Activated T-cell treated with anti-CD3 and anti-CD28 coated beads, Interleukin-2, amount 50 U/mL, for 24 hours (primary cell): ENCODE measurements around the gene LMF1.

Experiments
- DNase-seq: peaks from one replicate; pipeline ENCODE4 v3.0.0-alpha.2; 2020
- H3K27ac Mint-ChIP-seq: 2 replicates; pipeline ENCODE4 v1.8.0; 2020; ENCODE audit warnings: mild to moderate bottlenecking, mixed read lengths
- H3K27me3 Mint-ChIP-seq: 2 replicates; pipeline ENCODE4 v1.8.0; 2020; ENCODE audit warnings: mixed read lengths
- H3K36me3 Mint-ChIP-seq: 2 replicates; pipeline ENCODE4 v1.8.0; 2020; ENCODE audit warnings: low read depth, mixed read lengths
- H3K4me1 Mint-ChIP-seq: 2 replicates; pipeline ENCODE4 v1.8.0; 2020; ENCODE audit warnings: low read depth, mixed read lengths
- H3K4me3 Mint-ChIP-seq: 2 replicates; pipeline ENCODE4 v1.8.0; 2020; ENCODE audit warnings: mild to moderate bottlenecking, moderate library complexity, mixed read lengths
- H3K9me3 Mint-ChIP-seq: 2 replicates; pipeline ENCODE4 v1.8.0; 2020; ENCODE audit warnings: mixed read lengths

LMF1 gene

DNA sequence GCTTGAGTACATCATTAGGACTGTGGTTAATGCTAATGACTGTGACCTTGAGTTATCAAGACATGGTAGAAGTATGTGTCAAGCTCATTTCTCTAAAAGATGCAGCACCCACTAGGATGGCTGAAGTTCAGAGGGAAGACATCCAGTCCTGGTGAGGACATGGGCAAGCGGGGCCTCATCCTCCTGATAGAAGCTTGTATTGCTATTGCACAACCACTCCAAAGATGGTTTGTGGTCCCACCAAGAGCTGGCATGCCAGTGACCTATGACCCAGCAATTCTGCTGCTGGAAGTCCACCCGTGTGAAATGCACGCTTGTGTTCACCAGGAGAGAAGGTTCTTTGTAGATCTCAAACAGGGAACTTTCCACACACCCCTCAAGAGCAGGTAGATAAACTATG, 25.0 kb upstream of the LMF1 start:
- Mint-ChIP-seq H3K36me3 (no peaks in the 10 kb centered on the region), H3K27me3 (no peaks in the 10 kb centered on the region), H3K4me3 (no peak overlapping the region), H3K4me1 (peaks cover 48% of the 10 kb centered on the region), H3K9me3 (no peaks in the 10 kb centered on the region), H3K27ac (no peak overlapping the region)
- no peak for DNase-seq

DNA sequence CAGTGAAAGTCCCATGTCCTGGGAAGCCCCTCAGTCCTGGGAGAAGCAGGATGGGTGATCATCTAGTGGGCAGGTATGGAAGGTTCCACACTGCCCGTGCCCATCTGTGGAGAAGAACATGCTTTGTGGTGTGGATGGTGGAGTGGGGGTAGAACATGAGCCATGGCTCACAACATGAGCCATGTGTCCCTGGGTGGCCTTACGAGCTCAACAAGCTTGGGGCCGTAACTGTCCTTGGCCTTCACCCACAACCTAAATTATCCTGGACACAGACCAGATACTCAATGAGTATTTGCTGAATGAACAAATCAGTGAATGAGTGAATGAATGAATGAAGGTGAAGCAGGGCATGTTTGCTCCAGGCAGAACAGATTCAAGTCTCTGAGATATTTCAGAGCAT, 24.3 kb upstream of the LMF1 start:
- peaks cover 46% of the 10 kb centered on the region for H3K4me1 Mint-ChIP-seq
- no peaks in the 10 kb centered on the region for H3K9me3 Mint-ChIP-seq
- H3K27ac Mint-ChIP-seq, result no peak overlapping the region
- H3K27me3 Mint-ChIP-seq, result no peaks in the 10 kb centered on the region
- DNase-seq, result no peak
- H3K36me3 Mint-ChIP-seq, result no peaks in the 10 kb centered on the region
- no peak overlapping the region for H3K4me3 Mint-ChIP-seq

DNA sequence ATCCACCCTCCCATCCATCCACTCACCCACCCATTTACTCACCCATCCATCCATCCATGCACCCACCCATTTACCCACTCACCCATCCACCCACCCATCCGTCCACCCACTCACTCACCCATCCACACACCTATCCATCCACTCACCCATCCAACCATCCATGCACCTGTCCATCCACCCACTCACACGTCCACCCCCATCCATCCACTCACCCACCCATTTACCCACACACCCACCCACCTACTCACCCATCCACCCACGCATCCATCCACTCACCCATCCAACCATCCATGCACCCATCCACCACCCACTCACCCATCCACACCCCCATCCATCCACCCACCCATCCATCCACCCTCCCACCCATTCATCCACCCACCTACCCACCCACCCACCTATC, 22.9 kb upstream of the LMF1 start:
- Mint-ChIP-seq H3K4me1 (peaks cover 40% of the 10 kb centered on the region), H3K4me3 (no peak overlapping the region), H3K9me3 (no peaks in the 10 kb centered on the region), H3K27me3 (no peaks in the 10 kb centered on the region), H3K27ac (no peak overlapping the region), H3K36me3 (no peaks in the 10 kb centered on the region)
- DNase-seq, result no peak

DNA sequence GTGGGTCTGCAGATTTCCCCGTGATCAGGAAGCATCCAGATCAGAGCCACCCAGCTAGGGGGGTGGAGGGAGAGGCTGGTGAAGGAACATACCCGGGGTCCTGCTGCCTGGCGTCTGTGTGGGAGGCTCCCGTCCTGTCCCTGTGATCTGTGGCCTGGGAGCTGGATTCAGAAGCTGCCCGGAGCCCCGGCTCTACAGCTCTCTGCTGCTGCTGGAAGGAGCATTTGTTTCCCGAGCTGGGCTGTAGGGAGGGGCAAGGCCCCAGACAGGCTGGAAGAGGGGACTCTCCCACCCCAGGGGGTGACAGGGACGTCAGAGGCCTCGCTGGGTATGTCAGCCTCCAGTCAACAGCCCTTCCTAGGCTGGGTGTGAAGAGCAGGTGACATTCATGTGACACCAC, 21.0 kb upstream of the LMF1 start:
- Mint-ChIP-seq H3K36me3 (no peaks in the 10 kb centered on the region), H3K27me3 (no peaks in the 10 kb centered on the region), H3K27ac (no peak overlapping the region), H3K9me3 (no peaks in the 10 kb centered on the region), H3K4me3 (no peak overlapping the region), H3K4me1 (peaks cover 23% of the 10 kb centered on the region)
- no peak for DNase-seq

DNA sequence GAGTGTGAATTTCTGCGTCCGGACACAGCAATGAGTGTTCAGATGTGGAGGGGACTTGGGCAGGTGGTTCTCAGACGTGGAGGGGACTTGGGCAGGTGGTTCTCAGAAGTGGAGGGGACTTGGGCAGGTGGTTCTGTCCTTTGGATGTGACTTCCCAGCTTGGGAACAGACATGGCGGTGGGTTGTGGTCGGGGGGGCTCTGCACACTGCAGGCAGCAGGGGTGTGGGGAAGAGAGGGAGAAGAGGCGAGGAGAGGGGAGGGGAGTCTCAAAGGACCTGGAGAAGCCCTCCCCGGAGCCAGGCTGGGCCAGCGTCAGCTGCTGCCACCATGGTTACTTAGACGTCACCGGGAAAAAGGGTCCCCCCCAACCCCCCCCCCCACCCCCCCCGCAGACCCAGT, 20.6 kb upstream of the LMF1 start:
- Mint-ChIP-seq H3K4me1 (peaks cover 20% of the 10 kb centered on the region), H3K27ac (no peak overlapping the region), H3K4me3 (no peak overlapping the region), H3K9me3 (no peaks in the 10 kb centered on the region), H3K36me3 (no peaks in the 10 kb centered on the region), H3K27me3 (no peaks in the 10 kb centered on the region)
- DNase-seq, result no peak

DNA sequence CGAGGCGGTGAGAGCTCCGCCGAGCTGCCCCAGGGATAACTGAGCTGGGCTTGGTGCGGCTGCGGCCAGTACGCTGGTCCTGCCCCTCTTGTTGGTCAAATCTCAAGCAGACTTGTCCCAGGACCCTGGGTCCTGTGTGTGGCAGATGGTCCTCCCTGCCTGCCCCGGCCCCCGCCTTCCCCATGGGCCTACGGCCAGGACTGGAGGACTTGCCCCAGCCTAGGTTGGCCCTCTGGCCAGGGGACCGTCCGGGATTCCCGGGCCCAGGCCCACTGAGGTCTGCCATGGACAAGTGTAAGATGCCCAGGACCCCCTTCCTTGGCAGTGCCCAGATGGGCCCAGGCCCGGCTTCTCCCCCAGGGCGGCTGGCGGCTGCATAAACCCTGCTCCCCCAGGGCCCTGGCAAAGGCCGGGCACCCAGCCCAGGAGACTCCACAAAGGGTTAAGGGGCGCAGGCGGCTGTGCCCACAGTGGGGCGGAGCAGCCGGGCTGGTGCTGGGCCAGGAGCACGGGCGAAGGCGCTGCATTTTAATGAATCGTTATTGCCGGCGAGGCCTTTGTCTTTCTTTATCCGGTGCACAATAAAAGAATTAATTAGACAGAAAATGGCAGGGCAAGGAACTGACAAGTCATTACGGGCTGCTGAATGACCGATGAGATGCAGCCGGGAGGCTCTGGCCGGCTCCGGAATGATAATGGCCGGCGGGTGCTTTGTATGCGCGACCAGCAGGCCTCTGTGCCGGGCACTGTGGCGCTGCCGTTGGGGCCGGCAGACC, 19.9 kb upstream of the LMF1 start:
- H3K9me3 Mint-ChIP-seq, result no peaks in the 10 kb centered on the region
- no peaks in the 10 kb centered on the region for H3K36me3 Mint-ChIP-seq
- H3K27me3 Mint-ChIP-seq, result no peaks in the 10 kb centered on the region
- H3K27ac Mint-ChIP-seq, result no peak overlapping the region
- DNase-seq, result no peak
- no peak overlapping the region for H3K4me3 Mint-ChIP-seq
- H3K4me1 Mint-ChIP-seq, result peaks cover 19% of the 10 kb centered on the region

DNA sequence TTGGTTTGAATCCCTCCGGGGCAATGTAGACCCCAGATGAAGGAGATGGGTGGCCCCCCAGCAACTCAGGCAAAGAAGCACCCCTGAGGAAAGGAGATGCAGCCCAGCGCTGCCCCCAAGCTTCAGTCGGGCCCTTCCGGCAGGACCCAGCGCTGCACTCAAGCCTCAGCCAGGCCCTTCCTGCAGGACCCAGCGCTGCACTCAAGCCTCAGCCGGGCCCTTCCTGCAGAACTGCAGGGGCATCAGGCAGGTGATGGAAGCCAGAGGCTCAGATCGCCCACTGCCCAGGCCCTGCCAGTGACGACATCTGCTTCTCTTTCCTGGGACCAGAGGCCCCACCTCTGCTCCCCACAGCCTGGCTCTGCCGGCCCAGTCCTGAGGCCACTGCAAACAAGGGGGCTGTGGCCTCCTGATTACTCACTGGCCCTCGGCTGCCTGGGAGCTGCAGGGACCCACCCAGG, 18.6 kb upstream of the LMF1 start:
- Mint-ChIP-seq H3K9me3 (no peaks in the 10 kb centered on the region), H3K4me3 (no peak overlapping the region), H3K27ac (no peak overlapping the region), H3K36me3 (no peaks in the 10 kb centered on the region), H3K27me3 (no peaks in the 10 kb centered on the region), H3K4me1 (peaks cover 7% of the 10 kb centered on the region)
- no peak for DNase-seq

DNA sequence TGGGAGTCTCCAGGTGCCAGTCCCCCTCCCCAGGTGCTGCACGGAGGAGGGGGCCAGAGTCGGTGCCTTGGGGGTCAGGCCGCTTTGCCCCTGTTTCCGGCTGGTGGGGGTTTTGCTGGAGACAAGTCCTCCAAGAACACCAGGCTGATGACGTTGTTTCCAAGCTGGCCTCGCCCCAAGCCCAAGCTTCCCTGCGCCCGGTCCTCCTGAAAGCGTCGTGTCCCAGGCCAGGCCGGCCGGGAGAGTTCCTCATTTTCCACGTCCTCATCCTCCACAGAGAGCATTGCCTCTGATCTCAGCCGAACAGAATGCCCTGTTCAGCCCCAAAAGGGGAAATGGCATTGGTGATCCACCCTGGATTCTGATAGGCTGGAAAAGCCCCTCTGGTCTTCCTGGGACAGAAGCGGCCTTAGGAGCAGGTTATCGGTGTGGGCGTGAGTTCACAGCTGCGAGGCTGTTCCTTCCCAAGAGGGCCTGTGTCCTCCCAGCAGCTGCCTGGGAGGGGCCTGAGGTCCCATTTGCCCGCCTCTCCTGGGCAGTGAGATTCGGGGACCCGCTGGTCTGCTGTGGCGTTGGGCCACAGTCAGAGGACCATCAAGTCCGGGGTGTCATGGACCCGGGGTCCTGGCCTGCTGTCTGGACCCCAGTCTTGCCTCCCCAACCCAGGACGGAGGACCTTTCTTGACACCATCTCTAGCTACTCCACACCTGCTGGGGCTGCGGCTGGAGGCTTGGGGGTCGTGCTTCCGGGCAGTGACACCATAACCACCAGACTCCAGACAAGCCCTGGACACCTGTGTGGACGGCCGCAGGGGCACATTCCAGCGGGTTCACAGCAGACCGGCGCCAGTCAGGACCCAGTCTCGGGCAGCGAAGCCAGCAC, 17.9 kb upstream of the LMF1 start:
- no peaks in the 10 kb centered on the region for H3K36me3 Mint-ChIP-seq
- DNase-seq, result no peak
- no peak overlapping the region for H3K4me3 Mint-ChIP-seq
- H3K27ac Mint-ChIP-seq, result no peak overlapping the region
- peaks cover 7% of the 10 kb centered on the region for H3K4me1 Mint-ChIP-seq
- H3K9me3 Mint-ChIP-seq, result no peaks in the 10 kb centered on the region
- H3K27me3 Mint-ChIP-seq, result no peaks in the 10 kb centered on the region

DNA sequence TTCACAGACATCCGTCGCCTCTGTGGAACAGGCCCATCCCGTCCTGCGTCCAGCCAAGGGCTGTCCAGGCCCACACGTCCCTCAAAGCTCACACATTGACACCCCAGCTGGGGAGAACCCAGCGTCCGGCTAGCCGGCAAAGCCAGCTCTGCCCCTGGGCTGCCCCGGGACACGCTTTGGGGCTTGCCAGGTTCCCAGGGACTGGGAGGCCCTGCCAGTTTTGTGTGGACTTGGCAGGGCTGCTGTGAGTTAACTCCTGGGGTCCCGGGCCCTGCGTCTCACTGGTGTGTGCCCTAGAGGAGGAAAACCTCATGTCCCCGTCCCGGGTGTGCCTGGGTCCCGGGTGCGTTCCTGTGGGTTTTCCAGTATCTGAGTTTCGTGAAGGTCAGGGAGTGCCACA, 17.1 kb upstream of the LMF1 start:
- DNase-seq, result no peak
- Mint-ChIP-seq H3K27me3 (peaks cover 1% of the 10 kb centered on the region), H3K36me3 (no peaks in the 10 kb centered on the region), H3K4me3 (no peak overlapping the region), H3K4me1 (peaks cover 8% of the 10 kb centered on the region), H3K9me3 (no peaks in the 10 kb centered on the region), H3K27ac (no peak overlapping the region)

DNA sequence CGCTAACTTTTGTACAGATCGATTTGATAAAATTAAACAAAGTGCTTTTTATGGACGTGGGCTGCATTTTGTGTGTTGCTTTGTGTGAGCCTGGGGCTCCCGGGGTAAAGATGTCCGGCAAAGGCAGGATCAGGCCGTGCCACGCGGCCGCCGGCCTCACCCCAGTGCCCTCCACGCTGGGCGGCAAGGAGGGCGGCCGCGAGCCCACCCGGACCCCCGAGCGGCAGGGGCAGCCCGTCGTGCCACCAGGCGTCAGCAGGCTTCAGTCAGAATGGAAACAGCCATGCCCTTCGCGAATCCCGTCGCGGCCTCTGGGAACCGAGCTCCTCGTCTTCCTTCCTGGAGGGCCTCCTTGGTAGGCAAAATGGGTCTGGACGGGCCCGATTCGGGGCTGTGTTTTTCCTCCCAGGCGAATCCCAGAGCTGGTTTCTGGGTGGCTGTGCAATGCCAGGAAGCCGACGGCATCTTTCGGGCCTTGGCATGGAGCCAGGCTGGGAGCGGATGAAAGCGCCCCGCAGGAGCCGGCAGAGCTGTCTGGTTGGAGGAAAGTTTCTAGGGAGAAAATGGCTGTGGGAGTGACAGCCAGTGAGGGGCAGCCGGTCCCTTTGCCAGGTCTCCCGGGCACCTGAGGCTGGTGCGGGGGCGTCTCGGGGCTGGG, 16.3 kb upstream of the LMF1 start:
- H3K27ac Mint-ChIP-seq, result no peak overlapping the region
- no peaks in the 10 kb centered on the region for H3K9me3 Mint-ChIP-seq
- peaks cover 11% of the 10 kb centered on the region for H3K4me1 Mint-ChIP-seq
- H3K36me3 Mint-ChIP-seq, result no peaks in the 10 kb centered on the region
- peaks cover 5% of the 10 kb centered on the region for H3K27me3 Mint-ChIP-seq
- no peak overlapping the region for H3K4me3 Mint-ChIP-seq
- no peak for DNase-seq

DNA sequence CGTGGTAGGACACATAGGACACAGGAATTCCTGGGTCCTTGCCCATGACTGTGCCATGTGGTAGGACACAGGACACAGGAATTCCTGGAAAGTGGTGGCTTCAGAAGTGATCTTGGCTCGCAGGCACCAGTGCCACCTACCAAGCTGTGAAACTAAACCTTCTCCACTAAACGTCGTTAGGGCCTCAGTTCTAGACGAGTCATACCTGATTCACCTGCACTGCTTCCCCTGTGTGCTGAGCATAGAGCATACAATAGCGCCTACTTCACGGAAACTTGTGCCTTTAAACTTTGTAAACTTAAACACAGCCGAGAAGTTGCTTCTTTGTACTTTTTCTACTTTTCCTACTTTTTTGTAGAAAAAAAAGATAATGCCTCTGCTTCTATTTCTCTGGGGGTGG, 15.6 kb upstream of the LMF1 start:
- Mint-ChIP-seq H3K27ac (no peak overlapping the region), H3K4me3 (no peak overlapping the region), H3K36me3 (no peaks in the 10 kb centered on the region), H3K4me1 (peaks cover 11% of the 10 kb centered on the region), H3K9me3 (no peaks in the 10 kb centered on the region), H3K27me3 (peaks cover 5% of the 10 kb centered on the region)
- DNase-seq, result no peak

DNA sequence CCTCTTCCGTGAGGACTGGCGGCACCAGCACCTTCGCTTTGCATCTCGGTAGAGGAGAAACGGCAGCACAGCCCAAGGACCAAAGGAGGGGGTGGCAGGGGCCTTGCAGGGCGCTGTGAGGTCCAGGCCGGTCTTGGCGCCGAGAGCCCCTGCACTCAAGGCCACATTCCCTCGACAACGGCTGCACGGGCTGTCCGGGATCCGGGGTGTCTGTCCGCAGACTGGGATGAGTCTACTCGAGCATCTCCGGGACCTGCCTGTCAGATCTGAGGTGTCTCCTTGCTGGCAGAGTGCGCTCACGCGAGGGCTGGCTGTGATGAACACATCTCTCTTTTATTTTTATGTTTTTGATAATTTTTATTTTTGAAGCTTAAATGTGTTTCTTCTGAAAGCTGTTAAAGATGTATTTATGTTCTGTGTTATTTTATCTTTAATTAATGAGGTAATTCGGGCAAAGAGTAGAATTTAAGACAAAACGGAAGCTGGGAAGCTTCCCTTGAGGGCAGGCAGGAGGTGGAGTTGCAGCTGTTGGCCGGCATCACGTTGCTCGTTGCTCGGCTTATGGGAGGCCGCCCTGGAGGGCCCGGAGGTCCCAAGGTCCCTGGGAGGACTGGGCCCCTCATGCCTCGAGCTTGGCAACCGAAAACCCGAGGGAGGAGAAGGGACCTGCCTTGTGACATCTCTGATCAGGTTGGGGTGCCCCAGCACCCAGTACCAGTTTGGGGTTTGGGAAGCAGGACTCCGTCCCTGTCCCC, 15.0 kb upstream of the LMF1 start:
- Mint-ChIP-seq H3K27ac (no peak overlapping the region), H3K4me1 (peaks cover 11% of the 10 kb centered on the region), H3K4me3 (no peak overlapping the region), H3K36me3 (no peaks in the 10 kb centered on the region), H3K9me3 (no peaks in the 10 kb centered on the region), H3K27me3 (peaks cover 5% of the 10 kb centered on the region)
- DNase-seq, result no peak

DNA sequence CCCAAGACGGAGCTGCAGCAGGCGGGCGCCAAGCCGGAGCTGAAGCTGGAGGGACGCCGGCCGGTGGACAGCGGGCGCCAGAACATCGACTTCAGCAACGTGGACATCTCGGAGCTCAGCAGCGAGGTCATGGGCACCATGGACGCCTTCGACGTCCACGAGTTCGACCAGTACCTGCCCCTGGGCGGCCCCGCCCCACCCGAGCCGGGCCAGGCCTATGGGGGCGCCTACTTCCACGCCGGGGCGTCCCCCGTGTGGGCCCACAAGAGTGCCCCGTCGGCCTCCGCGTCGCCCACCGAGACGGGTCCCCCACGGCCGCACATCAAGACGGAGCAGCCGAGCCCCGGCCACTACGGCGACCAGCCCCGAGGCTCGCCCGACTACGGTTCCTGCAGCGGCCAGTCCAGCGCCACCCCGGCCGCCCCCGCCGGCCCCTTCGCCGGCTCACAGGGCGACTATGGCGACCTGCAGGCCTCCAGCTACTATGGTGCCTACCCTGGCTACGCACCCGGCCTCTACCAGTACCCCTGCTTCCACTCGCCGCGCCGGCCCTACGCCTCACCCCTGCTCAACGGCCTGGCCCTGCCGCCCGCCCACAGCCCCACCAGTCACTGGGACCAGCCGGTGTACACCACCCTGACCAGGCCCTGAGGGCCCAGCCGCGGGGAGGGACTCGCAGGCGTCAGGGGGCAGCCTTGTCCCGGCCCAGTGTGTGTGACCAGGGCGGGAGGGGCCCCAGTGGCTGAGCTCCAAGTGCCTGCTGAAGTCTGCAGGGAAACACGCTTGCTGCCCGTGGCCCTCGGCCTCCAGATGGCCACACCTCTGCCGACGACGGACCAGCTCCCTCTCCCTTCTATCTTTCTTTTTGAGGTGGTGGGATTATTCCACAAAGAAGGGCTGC, 14.2 kb upstream of the LMF1 start:
- H3K9me3 Mint-ChIP-seq, result no peaks in the 10 kb centered on the region
- H3K4me1 Mint-ChIP-seq, result peaks cover 11% of the 10 kb centered on the region
- peaks cover 5% of the 10 kb centered on the region for H3K27me3 Mint-ChIP-seq
- no peak for DNase-seq
- H3K36me3 Mint-ChIP-seq, result no peaks in the 10 kb centered on the region
- no peak overlapping the region for H3K27ac Mint-ChIP-seq
- no peak overlapping the region for H3K4me3 Mint-ChIP-seq
